Transverse colon (tissue), 3 donors: ENCODE data around the gene ANKRD40CL.

ENCODE experiments used
- POLR2A ChIP-seq: fragments of 450-650 bp; IDR thresholded peaks from one replicate; pipeline ENCODE4 v1.6.1; 2016; ENCODE audit warnings: antibody characterized with exemption, mild to moderate bottlenecking, moderate library complexity
- TF ChIP-seq, protein P1 (sequence below), 5 experiments: fragments of 200-600 bp in 3 of 5; fragments of 450-650 bp in 2 of 5; sonication (generic) in 3 of 5; IDR thresholded peaks; 1 replicate in 2 of 5; 2 replicates in 3 of 5; pipeline ENCODE4 v1.5.1; 2016 to 2017; ENCODE audit warnings: antibody characterized with exemption in 5 of 5, inconsistent platforms in 3 of 5, mild to moderate bottlenecking in 2 of 5, moderate library complexity in 1 of 5

DNA sequence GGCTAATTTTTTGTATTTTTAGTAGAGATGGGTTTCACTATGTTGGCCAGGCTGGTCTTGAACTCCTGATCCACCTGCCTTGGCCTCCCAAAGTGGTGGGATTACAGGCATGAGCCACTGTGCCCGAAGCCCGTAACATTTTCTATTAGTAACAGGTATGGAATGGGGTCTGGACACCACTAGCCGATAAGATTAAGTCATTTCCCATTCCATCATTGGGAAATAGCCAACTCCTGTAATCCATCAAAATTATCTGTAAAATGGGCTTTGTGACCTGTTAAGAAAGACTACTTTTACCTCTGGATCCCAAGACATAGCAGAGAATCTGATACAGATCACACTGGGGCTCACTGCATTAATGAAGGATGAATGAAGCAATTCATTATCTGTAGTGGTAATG lies 51.8 kb downstream of the ANKRD40CL start:
- TF ChIP-seq, protein P1, sequence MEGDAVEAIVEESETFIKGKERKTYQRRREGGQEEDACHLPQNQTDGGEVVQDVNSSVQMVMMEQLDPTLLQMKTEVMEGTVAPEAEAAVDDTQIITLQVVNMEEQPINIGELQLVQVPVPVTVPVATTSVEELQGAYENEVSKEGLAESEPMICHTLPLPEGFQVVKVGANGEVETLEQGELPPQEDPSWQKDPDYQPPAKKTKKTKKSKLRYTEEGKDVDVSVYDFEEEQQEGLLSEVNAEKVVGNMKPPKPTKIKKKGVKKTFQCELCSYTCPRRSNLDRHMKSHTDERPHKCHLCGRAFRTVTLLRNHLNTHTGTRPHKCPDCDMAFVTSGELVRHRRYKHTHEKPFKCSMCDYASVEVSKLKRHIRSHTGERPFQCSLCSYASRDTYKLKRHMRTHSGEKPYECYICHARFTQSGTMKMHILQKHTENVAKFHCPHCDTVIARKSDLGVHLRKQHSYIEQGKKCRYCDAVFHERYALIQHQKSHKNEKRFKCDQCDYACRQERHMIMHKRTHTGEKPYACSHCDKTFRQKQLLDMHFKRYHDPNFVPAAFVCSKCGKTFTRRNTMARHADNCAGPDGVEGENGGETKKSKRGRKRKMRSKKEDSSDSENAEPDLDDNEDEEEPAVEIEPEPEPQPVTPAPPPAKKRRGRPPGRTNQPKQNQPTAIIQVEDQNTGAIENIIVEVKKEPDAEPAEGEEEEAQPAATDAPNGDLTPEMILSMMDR (IDR thresholded peaks at IDR 0.05): no peak
- no peak for TF ChIP-seq POLR2A
